ENCODE measurements around the gene IL26.

Gene IL26

DNA sequence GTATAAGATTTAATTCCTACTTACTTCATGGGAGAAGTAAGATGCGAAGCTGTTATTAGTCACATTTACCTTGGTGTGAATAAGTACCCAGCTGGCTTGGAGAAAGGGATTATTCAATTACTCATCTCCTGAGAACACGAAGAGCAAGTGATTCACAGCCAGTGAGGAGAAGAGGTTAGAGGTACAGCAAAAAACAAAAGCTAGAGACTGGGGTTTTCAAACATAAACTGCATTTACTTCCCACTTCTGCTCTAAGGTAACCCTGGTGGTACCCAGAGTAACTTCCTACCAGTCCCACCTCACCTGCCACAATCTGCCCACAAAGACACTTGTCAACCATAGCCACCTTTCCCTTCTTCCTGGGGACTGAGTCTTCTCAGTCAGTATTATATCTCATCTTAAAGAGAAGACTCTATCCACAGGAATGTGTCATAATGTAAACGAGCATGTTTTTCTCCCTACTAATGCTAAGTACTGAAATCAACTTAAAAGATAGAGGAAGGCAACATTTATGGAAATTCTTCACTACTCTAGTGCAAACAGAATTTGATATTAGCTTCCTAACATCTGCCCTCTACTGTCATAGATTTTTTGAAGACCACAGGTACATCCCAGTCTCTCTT is 33.8 kb upstream of the IL26 start:
- TF ChIP-seq, protein P1, sequence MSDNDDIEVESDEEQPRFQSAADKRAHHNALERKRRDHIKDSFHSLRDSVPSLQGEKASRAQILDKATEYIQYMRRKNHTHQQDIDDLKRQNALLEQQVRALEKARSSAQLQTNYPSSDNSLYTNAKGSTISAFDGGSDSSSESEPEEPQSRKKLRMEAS (IDR thresholded peaks at IDR 0.05; ENCODE audit: low read depth, low read length): no peak
- TF ChIP-seq POLR2A (IDR thresholded peaks at IDR 0.05; ENCODE audit: extremely low read depth, insufficient read length): no peak
- no peak for TF ChIP-seq MYC (IDR thresholded peaks at IDR 0.05; ENCODE audit: low read depth, low read length)
- TF ChIP-seq, protein P2, sequence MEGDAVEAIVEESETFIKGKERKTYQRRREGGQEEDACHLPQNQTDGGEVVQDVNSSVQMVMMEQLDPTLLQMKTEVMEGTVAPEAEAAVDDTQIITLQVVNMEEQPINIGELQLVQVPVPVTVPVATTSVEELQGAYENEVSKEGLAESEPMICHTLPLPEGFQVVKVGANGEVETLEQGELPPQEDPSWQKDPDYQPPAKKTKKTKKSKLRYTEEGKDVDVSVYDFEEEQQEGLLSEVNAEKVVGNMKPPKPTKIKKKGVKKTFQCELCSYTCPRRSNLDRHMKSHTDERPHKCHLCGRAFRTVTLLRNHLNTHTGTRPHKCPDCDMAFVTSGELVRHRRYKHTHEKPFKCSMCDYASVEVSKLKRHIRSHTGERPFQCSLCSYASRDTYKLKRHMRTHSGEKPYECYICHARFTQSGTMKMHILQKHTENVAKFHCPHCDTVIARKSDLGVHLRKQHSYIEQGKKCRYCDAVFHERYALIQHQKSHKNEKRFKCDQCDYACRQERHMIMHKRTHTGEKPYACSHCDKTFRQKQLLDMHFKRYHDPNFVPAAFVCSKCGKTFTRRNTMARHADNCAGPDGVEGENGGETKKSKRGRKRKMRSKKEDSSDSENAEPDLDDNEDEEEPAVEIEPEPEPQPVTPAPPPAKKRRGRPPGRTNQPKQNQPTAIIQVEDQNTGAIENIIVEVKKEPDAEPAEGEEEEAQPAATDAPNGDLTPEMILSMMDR (IDR thresholded peaks at IDR 0.05; ENCODE audit: low read depth, low read length): no peak
- DNase-seq (ENCODE audit: low read depth): no peak
- no peak overlapping the region for H3K4me3 ChIP-seq (ENCODE audit: low read depth, low read length)

DNA sequence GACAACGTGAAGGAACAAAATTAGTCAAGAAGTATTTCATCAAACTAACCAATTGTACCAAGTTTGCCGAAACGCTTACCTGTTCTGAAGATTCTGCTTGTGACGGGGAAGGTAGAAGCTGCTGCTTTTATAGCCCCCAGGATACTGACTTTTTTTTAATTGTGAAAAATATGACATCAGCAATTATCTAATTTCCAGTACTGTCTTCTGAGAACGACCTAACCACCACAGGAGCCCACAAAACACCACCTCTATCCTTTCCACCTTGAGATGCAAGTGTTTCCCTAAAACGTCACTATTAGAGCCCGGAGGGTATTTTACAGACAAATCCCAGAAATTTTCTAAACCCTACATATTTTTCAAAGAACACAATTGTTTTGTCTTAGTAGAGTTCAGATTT is 27.9 kb upstream of the IL26 start, which contains the start of gene IL22:
Gene IL22 (minus strand): TSS at position 101 of the 400 bp plus-strand sequence. CDS start 156 bp downstream, outside the sequence.
- no peak within 1 kb of the TSS for H3K4me3 ChIP-seq (ENCODE audit: low read depth, low read length)
- no peak for DNase-seq (ENCODE audit: low read depth)
- TF ChIP-seq, protein P1 (IDR thresholded peaks at IDR 0.05; ENCODE audit: low read depth, low read length): no peak
- TF ChIP-seq MYC (IDR thresholded peaks at IDR 0.05; ENCODE audit: low read depth, low read length): no peak
- TF ChIP-seq POLR2A (IDR thresholded peaks at IDR 0.05; ENCODE audit: extremely low read depth, insufficient read length): no peak
- TF ChIP-seq, protein P2 (IDR thresholded peaks at IDR 0.05; ENCODE audit: low read depth, low read length): no peak

DNA sequence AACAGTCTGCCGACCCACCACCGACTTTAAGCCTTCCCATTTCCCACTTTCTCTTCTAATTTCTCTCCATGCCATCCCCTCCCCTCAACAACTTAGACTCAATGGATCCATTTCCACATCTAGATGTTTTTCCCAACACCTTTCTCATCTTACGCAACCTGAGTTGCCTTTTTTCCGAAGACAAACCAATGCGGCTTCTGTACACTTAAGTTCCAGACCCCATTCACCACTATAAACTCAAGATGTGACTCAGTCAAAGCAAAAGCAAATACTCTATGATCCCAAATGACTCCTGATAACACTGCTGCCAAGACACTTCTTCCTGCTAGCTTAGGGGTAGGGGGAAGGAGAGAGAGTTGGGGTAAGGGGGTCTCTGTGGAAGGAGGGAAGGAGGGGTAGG is 26.5 kb upstream of the IL26 start:
- TF ChIP-seq POLR2A (IDR thresholded peaks at IDR 0.05; ENCODE audit: extremely low read depth, insufficient read length) (no peak), MYC (IDR thresholded peaks at IDR 0.05; ENCODE audit: low read depth, low read length) (no peak)
- TF ChIP-seq, protein P1 (IDR thresholded peaks at IDR 0.05; ENCODE audit: low read depth, low read length): no peak
- TF ChIP-seq, protein P2 (IDR thresholded peaks at IDR 0.05; ENCODE audit: low read depth, low read length): no peak
- DNase-seq (ENCODE audit: low read depth): no peak

DNA sequence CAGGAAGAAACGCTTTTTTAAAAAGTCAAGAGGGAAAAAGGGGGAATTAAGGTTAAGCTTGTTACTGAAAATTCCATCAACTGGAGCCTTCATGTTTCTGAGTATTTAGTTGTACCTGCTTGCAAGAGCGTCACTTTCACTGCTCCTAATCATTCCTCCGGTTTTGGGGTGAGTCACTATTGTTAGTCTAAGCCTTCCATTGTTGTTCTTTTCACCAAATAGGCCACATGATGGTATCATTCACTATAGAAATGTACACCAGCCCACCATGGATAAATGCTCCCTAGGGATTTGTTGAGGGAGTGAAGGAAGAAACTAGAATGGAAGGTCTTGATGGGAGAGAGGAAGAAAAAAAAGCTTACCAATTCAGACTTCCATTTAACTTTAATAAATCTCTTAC is 24.8 kb upstream of the IL26 start:
- no peak overlapping the region for H3K4me3 ChIP-seq (ENCODE audit: low read depth, low read length)
- TF ChIP-seq, protein P1 (IDR thresholded peaks at IDR 0.05; ENCODE audit: low read depth, low read length): no peak
- no peak for TF ChIP-seq POLR2A (IDR thresholded peaks at IDR 0.05; ENCODE audit: extremely low read depth, insufficient read length)
- no peak for DNase-seq (ENCODE audit: low read depth)

More for the DNA sequence above, 26.5 kb upstream of the IL26 start:
- no peak overlapping the region for H3K4me3 ChIP-seq (ENCODE audit: low read depth, low read length)

DNA sequence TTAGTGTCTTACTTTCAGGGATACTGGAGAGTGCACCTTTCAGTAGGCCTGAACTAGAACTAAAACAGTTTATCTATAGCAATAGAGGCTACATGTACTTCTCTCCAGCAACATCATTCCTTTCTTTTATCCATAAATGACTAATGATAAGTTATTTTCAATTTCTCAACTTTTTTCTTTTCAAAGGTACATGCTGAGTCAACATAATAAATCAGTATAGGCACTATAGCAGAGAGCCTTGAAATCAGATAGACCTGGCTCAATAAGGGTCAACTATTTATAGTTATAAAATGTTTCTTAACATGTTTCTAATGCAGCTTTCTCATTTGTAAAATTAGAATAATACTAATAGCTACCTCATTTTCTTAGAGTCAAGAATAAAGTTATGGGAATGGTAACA is 22.2 kb upstream of the IL26 start:
- TF ChIP-seq MYC (IDR thresholded peaks at IDR 0.05; ENCODE audit: low read depth, low read length) (no peak), POLR2A (IDR thresholded peaks at IDR 0.05; ENCODE audit: extremely low read depth, insufficient read length) (no peak)
- TF ChIP-seq, protein P2 (IDR thresholded peaks at IDR 0.05; ENCODE audit: low read depth, low read length): no peak
- TF ChIP-seq, protein P1 (IDR thresholded peaks at IDR 0.05; ENCODE audit: low read depth, low read length): no peak
- DNase-seq (ENCODE audit: low read depth): no peak
- H3K4me3 ChIP-seq (ENCODE audit: low read depth, low read length): no peak overlapping the region

DNA sequence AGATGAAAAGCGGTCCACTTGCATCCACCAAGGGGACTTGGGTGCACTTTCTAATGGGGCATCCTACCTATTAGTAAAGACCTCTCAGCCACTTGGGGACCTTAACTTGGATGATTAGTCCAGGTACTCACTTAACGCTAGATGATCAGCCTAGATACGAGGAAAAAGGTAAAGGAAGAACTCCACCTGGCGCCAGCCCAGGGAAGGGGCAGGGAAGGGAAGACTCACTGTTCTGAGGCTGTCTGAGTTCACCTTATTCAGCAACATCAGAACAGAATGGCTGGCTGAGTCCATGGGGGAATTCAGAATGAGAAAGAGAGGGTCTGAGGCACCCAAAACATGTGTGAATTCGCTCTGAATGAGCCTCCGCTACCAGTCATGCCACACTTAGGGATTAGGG is 20.7 kb upstream of the IL26 start:
- TF ChIP-seq POLR2A (IDR thresholded peaks at IDR 0.05; ENCODE audit: extremely low read depth, insufficient read length): no peak
- TF ChIP-seq MYC (IDR thresholded peaks at IDR 0.05; ENCODE audit: low read depth, low read length): no peak
- TF ChIP-seq, protein P1 (IDR thresholded peaks at IDR 0.05; ENCODE audit: low read depth, low read length): no peak
- TF ChIP-seq, protein P2 (IDR thresholded peaks at IDR 0.05; ENCODE audit: low read depth, low read length): no peak
- H3K4me3 ChIP-seq (ENCODE audit: low read depth, low read length): no peak overlapping the region
- DNase-seq (ENCODE audit: low read depth): no peak
